NCI-H1417 treated with DMSO at 0.1 percent for 48 hours (cell line): ENCODE results near the gene RIMOC1.

Experiments
- DNase-seq: peaks from one replicate; lab custom pipeline; 2025; lab: John Stamatoyannopoulos, UW

The RIMOC1 gene, protein sequence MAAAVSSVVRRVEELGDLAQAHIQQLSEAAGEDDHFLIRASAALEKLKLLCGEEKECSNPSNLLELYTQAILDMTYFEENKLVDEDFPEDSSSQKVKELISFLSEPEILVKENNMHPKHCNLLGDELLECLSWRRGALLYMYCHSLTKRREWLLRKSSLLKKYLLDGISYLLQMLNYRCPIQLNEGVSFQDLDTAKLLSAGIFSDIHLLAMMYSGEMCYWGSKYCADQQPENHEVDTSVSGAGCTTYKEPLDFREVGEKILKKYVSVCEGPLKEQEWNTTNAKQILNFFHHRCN

GRCh38 chr5:41903892-41904799 is at the start of gene RIMOC1:
Gene RIMOC1 (plus strand): TSS chr5:41904344. CDS start chr5:41904368, 24 bp downstream.
- peak; percentile 98 for DNase-seq

GRCh38 chr5:41856644-41857491 is 47.3 kb upstream of the RIMOC1 start:
- peak; percentile 27 for DNase-seq

- DNase-seq, result no peak
Observed at GRCh38 chr5:41857989-41858388, 46.2 kb upstream of the RIMOC1 start.

DNA sequence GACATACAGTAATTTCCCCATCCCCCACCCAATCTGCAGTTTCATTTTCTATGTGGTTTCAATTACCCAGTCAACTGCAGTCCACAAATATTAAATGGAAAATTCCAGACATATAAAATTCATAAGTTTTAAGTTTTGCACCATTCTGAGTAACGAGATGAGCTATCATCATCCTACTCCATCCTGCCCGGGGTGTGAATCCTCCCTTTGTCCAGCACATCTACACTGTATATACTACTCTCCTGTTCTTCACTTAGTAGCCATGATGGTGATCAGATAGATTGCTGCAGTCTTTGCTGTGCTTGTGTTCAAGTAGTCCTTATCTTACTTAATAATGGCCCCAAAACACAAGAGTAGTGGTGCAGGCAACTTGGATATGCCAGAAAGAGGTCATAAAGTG is 45.3 kb upstream of the RIMOC1 start:
- DNase-seq, result no peak

GRCh38 chr5:41863871-41864486 is 40.2 kb upstream of the RIMOC1 start:
- no peak for DNase-seq

DNA sequence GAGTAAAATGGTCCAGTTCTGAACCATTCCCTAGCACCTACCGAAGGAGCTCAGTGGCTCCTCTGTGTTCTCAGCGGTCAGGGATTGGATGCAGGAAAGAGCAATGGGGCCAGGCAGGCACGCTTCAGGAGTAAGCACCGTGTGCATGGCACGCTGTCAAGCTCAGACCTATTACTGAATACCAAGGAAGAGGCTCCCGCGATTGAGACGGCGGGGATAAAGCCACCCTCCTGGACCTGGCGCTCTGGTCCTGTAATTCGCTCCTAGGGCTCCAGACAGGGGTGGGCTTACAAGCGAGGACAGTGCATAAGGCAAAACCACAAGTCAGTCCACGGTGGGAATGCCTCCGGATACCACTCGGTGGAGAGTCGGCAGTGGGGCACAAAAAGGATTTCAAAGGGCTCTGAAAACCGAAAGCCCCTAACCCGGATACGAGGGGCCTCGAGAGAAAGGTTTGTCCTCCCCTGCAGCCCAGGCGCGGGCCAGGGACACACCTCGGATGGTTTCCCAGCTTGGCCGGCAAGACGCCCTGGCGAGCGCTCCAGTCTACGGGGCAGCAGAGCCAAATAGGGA is 34.9 kb upstream of the RIMOC1 start:
- no peak for DNase-seq

GRCh38 chr5:41869724-41870626 is 34.2 kb upstream of the RIMOC1 start, which contains the start of gene OXCT1:
Gene OXCT1 (minus strand): TSS chr5:41870425. CDS start chr5:41870358, 67 bp downstream.
- peak; percentile 40 for DNase-seq

DNA sequence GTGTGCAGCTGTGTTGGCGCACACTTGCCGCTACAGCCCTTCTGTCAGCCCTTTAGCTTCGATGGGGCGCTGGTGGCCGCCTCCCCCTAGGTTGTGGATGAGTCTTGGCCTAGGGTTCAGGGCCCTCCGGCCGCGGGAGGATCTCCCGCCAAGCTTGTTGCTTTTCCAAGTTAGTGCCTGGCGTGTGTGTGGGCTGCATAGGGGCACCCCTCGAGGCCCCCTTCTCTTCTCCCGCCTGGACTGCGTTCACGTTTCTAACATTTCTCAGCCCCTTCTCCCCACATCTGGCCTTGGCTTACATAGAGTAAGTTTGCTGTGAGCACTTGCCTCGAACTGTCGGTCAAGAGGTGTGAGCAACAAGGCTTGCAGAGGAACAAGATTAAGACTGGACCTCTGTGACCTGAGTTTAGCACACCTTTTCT is 33.5 kb upstream of the RIMOC1 start:
- DNase-seq, result no peak

GRCh38 chr5:41871852-41872251 is 32.3 kb upstream of the RIMOC1 start:
- DNase-seq, result no peak

GRCh38 chr5:41874512-41875060 is 29.6 kb upstream of the RIMOC1 start:
- DNase-seq, result no peak

- no peak for DNase-seq
Observed at GRCh38 chr5:41875121-41875520, 29.0 kb upstream of the RIMOC1 start.

DNA sequence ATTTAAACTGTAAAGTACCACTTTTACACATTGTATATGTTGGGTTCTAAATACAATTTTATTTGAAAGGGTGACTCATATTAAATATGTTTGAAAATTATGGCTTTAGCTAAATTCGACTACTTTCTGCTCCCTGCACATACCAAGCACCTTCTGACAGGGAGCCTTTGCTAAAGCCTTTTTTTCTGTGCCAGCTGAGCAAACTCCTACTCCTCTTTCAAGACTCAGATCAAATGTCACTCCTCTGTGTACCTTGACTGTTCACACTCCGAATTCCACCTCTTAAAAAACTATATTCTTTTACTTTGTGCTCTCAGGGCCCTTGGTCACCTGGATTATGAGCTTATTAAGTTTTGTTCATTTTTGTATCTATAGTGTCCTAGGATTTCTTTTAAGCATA is 27.5 kb upstream of the RIMOC1 start:
- DNase-seq, result no peak

DNA sequence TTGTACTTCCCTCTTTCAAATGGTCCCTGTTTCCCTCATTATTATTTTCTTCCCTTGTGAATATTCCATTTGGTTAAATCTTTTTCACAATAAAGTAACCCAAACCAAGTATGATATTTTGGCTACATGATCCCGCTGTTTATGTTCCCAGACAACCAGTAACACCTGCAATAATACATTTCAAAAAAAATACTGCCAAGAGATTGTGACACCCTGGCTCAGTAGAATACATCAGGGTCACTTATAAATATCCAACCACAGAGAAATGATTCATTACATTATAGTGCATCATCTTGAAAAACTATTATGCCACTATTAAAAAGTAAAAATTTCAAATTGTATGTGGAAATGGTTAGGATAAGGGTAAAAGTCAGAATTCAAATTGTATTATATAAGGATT is 26.7 kb upstream of the RIMOC1 start:
- DNase-seq, result no peak

DNA sequence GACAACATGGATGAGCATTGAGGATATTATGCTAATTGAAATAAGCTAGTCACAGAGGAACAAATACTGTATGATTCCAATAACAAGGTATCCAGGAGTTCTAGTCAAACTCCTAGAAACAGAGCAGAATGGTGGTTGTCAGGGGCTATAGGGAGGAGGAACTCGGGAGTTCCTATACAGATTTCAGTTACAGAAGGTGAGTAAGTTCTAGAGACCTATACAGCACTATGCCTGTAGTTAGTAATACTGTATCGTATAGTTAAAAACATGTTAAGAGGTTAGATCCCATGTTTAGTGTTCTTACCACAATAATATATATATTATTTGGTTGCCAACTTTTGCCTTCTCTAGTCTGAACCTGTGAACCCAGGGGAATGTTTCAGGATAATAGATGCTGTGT is 26.0 kb upstream of the RIMOC1 start:
- no peak for DNase-seq

- no peak for DNase-seq
Observed at GRCh38 chr5:41878643-41879478, 25.3 kb upstream of the RIMOC1 start.

- no peak for DNase-seq
Observed at GRCh38 chr5:41882765-41883164, 21.4 kb upstream of the RIMOC1 start.

DNA sequence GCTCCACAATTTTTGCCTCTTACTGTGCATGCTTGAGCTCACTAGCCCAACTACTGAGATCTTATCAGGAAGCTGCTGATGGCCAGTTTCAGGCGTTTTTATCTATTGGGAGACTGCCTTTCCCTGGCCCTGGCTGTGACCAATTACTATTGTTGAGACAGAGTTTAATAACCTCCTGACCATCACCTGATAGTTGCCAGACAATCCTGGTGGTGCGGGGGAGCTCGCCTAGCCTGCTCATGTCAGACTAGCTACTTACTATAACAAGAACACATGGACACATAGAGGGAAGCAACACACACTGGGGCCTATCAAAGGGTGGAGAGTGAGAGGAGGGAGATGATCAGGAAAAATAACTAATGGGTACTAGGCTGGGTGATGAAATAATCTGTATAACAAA is 20.9 kb upstream of the RIMOC1 start:
- DNase-seq, result no peak

- no peak for DNase-seq
Observed at GRCh38 chr5:41883936-41884335, 20.2 kb upstream of the RIMOC1 start.

GRCh38 chr5:41885286-41885685 is 18.9 kb upstream of the RIMOC1 start:
- DNase-seq, result no peak
